Fibroblast of the aortic adventitia (primary cell): ENCODE results near the gene MRPL45. TPM values are rescaled to one million over a fixed set of nuclear protein-coding genes. Genes with fewer than 3 reads are reported as not detected.

Source experiments
- DNase-seq: peaks from one replicate; pipeline ENCODE4 v3.0.0-alpha.2; 2010; ENCODE audit warnings: low read depth
- H3K4me3 ChIP-seq: 2 replicates; pipeline ENCODE4 v1.5.1; 2011; ENCODE audit warnings: low read depth, mild to moderate bottlenecking, control low read depth, low read length, moderate library complexity
- CTCF ChIP-seq: IDR thresholded peaks from 2 replicates; pipeline ENCODE4 v1.5.1; 2011; ENCODE audit warnings: mild to moderate bottlenecking, low read length, control low read depth, inconsistent platforms; ENCODE audit not compliant: insufficient read depth
- total RNA-seq: library from RNA; depleted of rRNA; stranded (reverse); fragments of >200 nt; gene quantifications from 2 replicates; pipeline ENCODE4 v1.2.3, GENCODE V29; 2012; ENCODE audit warnings: low replicate concordance

MRPL45 gene
- total RNA-seq, 1 donor = 34.1 TPM

- no peak for TF ChIP-seq CTCF
- no peak overlapping the region for H3K4me3 ChIP-seq
- peak; percentile 22 for DNase-seq
These were observed 28.4 kb downstream of the MRPL45 start for GRCh38 chr17:38325221-38325851.

GRCh38 chr17:38326996-38327792, 30.2 kb downstream of the MRPL45 start:
- DNase-seq = no peak
- H3K4me3 ChIP-seq = no peak overlapping the region
- TF ChIP-seq CTCF = no peak

- DNase-seq = no peak
- no peak for TF ChIP-seq CTCF
- H3K4me3 ChIP-seq = no peak overlapping the region
These were observed 31.0 kb downstream of the MRPL45 start for GRCh38 chr17:38327936-38328335.

- TF ChIP-seq CTCF = no peak
- no peak overlapping the region for H3K4me3 ChIP-seq
- DNase-seq = no peak
These were observed 31.7 kb downstream of the MRPL45 start for GRCh38 chr17:38328620-38329019.

GRCh38 chr17:38329284-38329683, 32.3 kb downstream of the MRPL45 start:
- DNase-seq = no peak
- no peak for TF ChIP-seq CTCF
- no peak overlapping the region for H3K4me3 ChIP-seq

GRCh38 chr17:38329808-38330730, 33.1 kb downstream of the MRPL45 start:
- no peak for TF ChIP-seq CTCF
- DNase-seq = no peak
- no peak overlapping the region for H3K4me3 ChIP-seq
